Natural killer cell (primary cell): ENCODE measurements around the gene SNX11. TPM values are rescaled to one million over a fixed set of nuclear protein-coding genes. Genes with fewer than 3 reads are reported as not detected.

Experiments used
- ATAC-seq, 3 donors: fragments of 150-1000 bp in 2 of 3; fragments of 200-7000 bp in 1 of 3; cut with Tn5 transposase; 1 replicate in 1 of 3; 2 replicates in 2 of 3; pipeline ENCODE4 v1.10.0; 2021; ENCODE audit warnings: mild to moderate bottlenecking in 2 of 3, moderate library complexity in 2 of 3
- DNase-seq, 2 donors: peaks; one replicate each; pipeline versions ENCODE4 v3.0.0 to v3.0.0-alpha.2; 2013 to 2021; ENCODE audit warnings: mixed read lengths in 1 of 2
- H3K27ac ChIP-seq: one replicate; pipeline ENCODE4 v1.5.1; 2013; ENCODE audit warnings: mild to moderate bottlenecking, low read length
- H3K27me3 ChIP-seq: one replicate; pipeline ENCODE4 v1.6.1; 2013; ENCODE audit warnings: low read length; ENCODE audit not compliant: control insufficient read depth, insufficient read depth
- H3K36me3 ChIP-seq: one replicate; pipeline ENCODE4 v1.6.1; 2013; ENCODE audit warnings: low read length; ENCODE audit not compliant: control insufficient read depth, insufficient read depth
- H3K4me1 ChIP-seq: one replicate; pipeline ENCODE4 v1.6.1; 2013; ENCODE audit warnings: low read length; ENCODE audit not compliant: control insufficient read depth, insufficient read depth
- H3K4me3 ChIP-seq: one replicate; pipeline ENCODE4 v1.5.1; 2013; ENCODE audit warnings: low read length
- H3K9me3 ChIP-seq: one replicate; pipeline ENCODE4 v1.6.1; 2013; ENCODE audit warnings: low read length; ENCODE audit not compliant: control insufficient read depth, insufficient read depth
- H3K27ac Mint-ChIP-seq, 2 donors: one replicate each; pipeline ENCODE4 v1.8.0; 2022; ENCODE audit warnings: mild to moderate bottlenecking in 2 of 2, mixed read lengths in 2 of 2, moderate library complexity in 1 of 2
- H3K27me3 Mint-ChIP-seq, 2 donors: one replicate each; pipeline ENCODE4 v1.8.0; 2022; ENCODE audit warnings: low read depth in 2 of 2, mixed read lengths in 2 of 2
- H3K36me3 Mint-ChIP-seq: one replicate; pipeline ENCODE4 v1.8.0; 2022; ENCODE audit warnings: mixed read lengths
- H3K4me1 Mint-ChIP-seq, 2 donors: one replicate each; pipeline ENCODE4 v1.8.0; 2022; ENCODE audit warnings: mixed read lengths in 2 of 2
- H3K4me3 Mint-ChIP-seq: one replicate; pipeline ENCODE4 v1.8.0; 2022; ENCODE audit warnings: mild to moderate bottlenecking, moderate library complexity, mixed read lengths
- H3K9me3 Mint-ChIP-seq, 2 donors: one replicate each; pipeline ENCODE4 v1.8.0; 2022; ENCODE audit warnings: mixed read lengths in 2 of 2
- WGBS: methylation state at CpG from one replicate; pipeline ENCODE4 v1.1.7; 2013; ENCODE audit warnings: missing lambda C conversion rate; ENCODE audit not compliant: insufficient coverage; 5-methylcytosine and 5-hydroxymethylcytosine counted together
- intact Hi-C: fragments of 100-400 bp; cut with micrococcal nuclease; formaldehyde crosslinking; loops from one replicate; pipeline ENCODE4 v1.14.2; 2022
- total RNA-seq, 4 donors: library from RNA; stranded (reverse); fragments of 120-200 nt in 1 of 4; gene quantifications; one replicate each; pipeline versions ENCODE4 v1.2.3 to v1.2.4, GENCODE V29; 2013 to 2022
- TF ChIP-seq, protein P1 (sequence below): fragments of 200-600 bp; IDR thresholded peaks from one replicate; pipeline ENCODE4 v1.8.0; 2022; ENCODE audit warnings: antibody characterized with exemption

The SNX11 gene
- total RNA-seq, 3 donors from 2014 or later (not counting 1 experiment from before 2014, with no cell fraction given) = 22.4 to 43.2 (median 33.2) TPM

DNA sequence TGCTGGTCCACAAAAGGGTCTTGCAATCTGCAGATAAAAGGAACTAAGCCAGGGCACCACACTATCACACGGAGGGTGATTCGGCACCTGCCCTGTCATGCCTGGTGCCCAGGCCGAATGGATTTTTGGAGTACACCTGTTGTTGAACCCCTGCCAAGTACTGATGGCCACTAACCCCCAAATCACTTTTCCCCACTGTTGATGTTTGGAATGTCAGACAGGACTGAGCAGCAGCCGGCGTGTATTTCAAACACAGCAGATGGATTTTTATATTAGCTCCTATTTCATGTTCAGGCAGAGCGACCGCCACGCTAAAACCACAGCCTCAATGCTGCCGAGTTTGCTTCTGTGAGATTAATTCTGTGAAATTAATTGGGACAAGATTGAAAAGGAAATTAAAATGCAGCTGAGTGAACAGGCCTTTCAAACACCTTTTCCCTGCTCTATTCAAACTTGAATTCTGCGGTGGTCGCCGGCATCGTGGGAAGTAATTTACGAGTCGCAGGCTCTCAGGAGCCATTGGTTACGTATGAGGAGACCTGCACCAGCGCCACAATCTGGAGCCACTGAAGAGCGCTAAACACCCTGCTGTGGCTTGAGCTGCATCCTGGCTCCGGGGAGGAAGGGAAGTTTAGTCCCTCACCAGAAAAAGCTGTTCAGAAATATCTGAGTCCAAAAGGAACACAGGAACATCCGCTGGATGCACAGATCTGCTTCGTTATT lies 48.5 kb downstream of the SNX11 start:
- TF ChIP-seq, protein P1, sequence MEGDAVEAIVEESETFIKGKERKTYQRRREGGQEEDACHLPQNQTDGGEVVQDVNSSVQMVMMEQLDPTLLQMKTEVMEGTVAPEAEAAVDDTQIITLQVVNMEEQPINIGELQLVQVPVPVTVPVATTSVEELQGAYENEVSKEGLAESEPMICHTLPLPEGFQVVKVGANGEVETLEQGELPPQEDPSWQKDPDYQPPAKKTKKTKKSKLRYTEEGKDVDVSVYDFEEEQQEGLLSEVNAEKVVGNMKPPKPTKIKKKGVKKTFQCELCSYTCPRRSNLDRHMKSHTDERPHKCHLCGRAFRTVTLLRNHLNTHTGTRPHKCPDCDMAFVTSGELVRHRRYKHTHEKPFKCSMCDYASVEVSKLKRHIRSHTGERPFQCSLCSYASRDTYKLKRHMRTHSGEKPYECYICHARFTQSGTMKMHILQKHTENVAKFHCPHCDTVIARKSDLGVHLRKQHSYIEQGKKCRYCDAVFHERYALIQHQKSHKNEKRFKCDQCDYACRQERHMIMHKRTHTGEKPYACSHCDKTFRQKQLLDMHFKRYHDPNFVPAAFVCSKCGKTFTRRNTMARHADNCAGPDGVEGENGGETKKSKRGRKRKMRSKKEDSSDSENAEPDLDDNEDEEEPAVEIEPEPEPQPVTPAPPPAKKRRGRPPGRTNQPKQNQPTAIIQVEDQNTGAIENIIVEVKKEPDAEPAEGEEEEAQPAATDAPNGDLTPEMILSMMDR = no peak
- ATAC-seq = no peak
- 43% methylated on average over 20 of the region's 21 CpGs for WGBS
- Histone ChIP-seq H3K4me1 (no peaks in the 10 kb centered on the region), H3K9me3 (no peaks in the 10 kb centered on the region), H3K4me3 (no peak overlapping the region), H3K27me3 (no peaks in the 10 kb centered on the region), H3K27ac (no peak overlapping the region), H3K36me3 (peaks cover 28% of the 10 kb centered on the region)
- Mint-ChIP-seq H3K27me3 (no peaks in the 10 kb centered on the region), H3K27ac (peak overlapping the region in 1 of 2 donors; percentile 23), H3K36me3 (peaks cover 4% of the 10 kb centered on the region), H3K9me3 (no peaks in the 10 kb centered on the region), H3K4me3 (no peak overlapping the region), H3K4me1 (peaks cover 0 to 5% of the 10 kb centered on the region in 2 donors)
- intact Hi-C loops = no loop called here
- no peak for DNase-seq

DNA sequence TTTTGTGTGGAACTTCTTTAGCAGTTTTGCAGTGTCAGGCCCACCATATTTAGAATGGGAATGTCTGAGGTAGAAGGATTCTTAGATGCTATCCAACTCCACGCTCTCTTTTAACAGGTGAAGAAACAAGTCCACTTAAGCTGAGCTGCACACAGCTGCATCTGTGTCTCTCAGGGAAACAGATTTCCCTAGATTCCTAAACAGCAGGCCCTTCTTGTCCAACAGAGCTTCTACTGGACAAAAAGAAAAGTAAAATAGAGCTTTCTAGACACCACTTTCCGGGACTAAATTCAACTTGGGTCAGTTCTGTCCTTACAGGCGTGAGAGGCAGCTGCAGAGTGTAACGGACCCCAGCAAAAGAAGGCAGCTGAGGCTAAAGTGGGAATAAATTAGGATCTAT lies 51.7 kb downstream of the SNX11 start:
- ATAC-seq = no peak
- no peaks in the 10 kb centered on the region for H3K27me3 Mint-ChIP-seq
- Histone ChIP-seq H3K4me3 (no peak overlapping the region), H3K4me1 (no peaks in the 10 kb centered on the region), H3K36me3 (peaks cover 42% of the 10 kb centered on the region), H3K27me3 (no peaks in the 10 kb centered on the region), H3K27ac (no peak overlapping the region), H3K9me3 (no peaks in the 10 kb centered on the region)
- no peak for DNase-seq
- peaks cover 19% of the 10 kb centered on the region for H3K36me3 Mint-ChIP-seq
- no peaks in the 10 kb centered on the region for H3K9me3 Mint-ChIP-seq
- H3K4me3 Mint-ChIP-seq = no peak overlapping the region
- peak overlapping the region; percentile 31 to 48 for H3K27ac Mint-ChIP-seq
- H3K4me1 Mint-ChIP-seq = peaks cover 9 to 13% of the 10 kb centered on the region in 2 donors
- WGBS = 98% methylated on average over 4 of the region's 4 CpGs
- TF ChIP-seq, protein P1 = no peak
- intact Hi-C loops = no loop called here

DNA sequence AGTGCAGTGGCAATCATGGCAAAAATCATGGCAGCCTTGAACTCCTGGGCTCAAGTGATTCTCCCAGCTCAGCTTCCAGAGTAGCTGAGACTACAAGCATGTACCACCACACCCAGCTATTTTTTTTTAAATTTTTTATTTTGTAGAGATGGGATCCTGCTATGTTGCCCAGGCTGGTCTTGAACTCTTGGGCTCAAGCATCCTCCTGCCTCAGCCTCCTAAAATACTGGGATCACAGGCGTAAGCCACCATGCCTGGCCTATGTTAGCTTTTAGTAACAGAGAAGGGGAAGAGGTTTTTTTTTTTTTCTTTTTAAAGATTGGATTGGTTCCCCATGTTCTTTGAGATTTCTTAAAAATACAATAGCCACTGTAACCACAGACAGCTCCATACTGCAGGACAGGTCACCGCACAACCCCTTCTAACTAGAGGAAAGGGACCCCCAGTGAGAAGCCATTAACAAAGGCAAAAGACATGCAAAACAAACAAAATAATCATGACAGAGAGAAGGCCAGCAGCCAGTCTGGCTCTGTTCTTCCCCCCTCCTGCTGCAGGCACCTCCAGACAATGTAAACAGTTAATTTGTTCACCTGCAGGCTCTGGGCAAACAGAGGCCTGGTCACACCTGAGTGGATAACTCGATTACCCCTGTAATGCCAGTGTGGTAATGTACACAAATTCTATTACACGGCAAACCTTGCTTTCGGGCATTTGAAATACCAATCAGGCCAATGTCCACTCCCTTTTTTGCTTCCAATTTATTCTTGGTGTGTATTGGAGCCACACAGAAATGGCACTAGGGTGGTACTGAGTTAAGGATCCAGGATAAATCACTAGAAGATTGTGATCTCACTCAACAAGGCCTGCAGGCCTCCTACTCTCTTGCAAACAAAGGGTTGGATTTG lies 52.9 kb downstream of the SNX11 start:
- peaks cover 44% of the 10 kb centered on the region for H3K36me3 ChIP-seq
- ATAC-seq (no peak), DNase-seq (no peak)
- H3K27ac ChIP-seq = no peak overlapping the region
- no peak overlapping the region for H3K4me3 ChIP-seq
- H3K27ac Mint-ChIP-seq = peak overlapping the region; percentile 31 to 48
- WGBS = 94% methylated on average over 4 of the region's 5 CpGs
- H3K27me3 ChIP-seq = no peaks in the 10 kb centered on the region
- H3K4me1 Mint-ChIP-seq = peaks cover 9 to 10% of the 10 kb centered on the region in 2 donors
- TF ChIP-seq, protein P1 = no peak
- no peaks in the 10 kb centered on the region for H3K27me3 Mint-ChIP-seq
- H3K9me3 ChIP-seq = no peaks in the 10 kb centered on the region
- H3K4me3 Mint-ChIP-seq = no peak overlapping the region
- no peaks in the 10 kb centered on the region for H3K4me1 ChIP-seq
- H3K9me3 Mint-ChIP-seq = no peaks in the 10 kb centered on the region
- H3K36me3 Mint-ChIP-seq = peaks cover 20% of the 10 kb centered on the region
- intact Hi-C loops = no loop called here
